ENCODE measurements around the gene ASB2.

ASB2 gene

GRCh38 chr14:93926873-93927799, 49.2 kb downstream of the ASB2 start, which contains the start of gene FAM181A:
Gene FAM181A, plus strand, starts transcription at chr14:93927344. Its CDS starts 942 bp downstream, at chr14:93928286.
- DNase-seq: no peak

- no peak for DNase-seq
These were observed 50.0 kb downstream of the ASB2 start for GRCh38 chr14:93926245-93926872.

DNA sequence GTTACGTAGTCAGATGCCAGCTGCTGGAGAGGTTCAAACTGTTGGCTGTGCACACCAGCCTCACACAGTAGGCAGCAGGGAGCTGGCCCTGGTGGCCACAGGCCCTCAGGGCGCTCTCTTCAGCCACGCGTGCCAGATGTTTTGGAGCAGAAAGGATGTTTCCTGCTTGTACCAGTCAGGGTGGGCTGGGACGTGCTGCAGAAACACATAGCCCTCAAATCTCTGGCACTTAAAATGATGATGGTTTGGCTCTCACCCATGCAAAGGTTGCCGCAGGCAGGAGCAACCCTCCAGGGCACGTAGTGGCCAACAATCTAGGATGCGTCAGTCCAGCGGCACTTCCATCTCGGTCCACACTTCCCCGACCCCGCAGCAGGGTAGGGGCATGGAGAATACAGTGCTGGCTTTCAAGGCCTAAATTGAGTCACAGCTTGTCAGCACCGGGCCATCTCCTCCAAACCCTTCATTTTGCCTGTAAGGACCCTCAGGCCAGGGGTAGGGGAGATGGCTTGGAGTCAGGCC, 50.9 kb downstream of the ASB2 start:
- no peak for DNase-seq

GRCh38 chr14:93924592-93925355, 51.6 kb downstream of the ASB2 start:
- DNase-seq: no peak

DNA sequence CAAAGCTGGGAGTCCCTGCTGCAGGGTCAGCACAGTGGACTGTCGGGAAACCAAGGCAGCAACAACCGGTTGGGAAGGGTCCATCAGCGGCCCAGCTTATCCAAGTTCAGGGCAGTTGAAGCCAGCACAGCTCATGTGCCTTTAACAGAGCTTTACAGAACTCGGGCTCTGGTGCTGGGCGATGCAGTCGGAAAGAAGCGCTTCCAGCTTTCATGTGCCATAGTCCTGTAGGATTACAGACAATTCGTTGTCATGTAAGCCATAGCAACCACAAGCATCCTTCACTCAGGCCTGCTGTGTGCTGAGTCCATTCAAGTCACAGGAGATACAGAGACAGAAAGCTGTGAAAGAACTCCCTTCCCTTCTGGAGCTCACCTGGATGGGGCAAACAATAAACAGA, 52.7 kb downstream of the ASB2 start:
- DNase-seq: no peak

DNA sequence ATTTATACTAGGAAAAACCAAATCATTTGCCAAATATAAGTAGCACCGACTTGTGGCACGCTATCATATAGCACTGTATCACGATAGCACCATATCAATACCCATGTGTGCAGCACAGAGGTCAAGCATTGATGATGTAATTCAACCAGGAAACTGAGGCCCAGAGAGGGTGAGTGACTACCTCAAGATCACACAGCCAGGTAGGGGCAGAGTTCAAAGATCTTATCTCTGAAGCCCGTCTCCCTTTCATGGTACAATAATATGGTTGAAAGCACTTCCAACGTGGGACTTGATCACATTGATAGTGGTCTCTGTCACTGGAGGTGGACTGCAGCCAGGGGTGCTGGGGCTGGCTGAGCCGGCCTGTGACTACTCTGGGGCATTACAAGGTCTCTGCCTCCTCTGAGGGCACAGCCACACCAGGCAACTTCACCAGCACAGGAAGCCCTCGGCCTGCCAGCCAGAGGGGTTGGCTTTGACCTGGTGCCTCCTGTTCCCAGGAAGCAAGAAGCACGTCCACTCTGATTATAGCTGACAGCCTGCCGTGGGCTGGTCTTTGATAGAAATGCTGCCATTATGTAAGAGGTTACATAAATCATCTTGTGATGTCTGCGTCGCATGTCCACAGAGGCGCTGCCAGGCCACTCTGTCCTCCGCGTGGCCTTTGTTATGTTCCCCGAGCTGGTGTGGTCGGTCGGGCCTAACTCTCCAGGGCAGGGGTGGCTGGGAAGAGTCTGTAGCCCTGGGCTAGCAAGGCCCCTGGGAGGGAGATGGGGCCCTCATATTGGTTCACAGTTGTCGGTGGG, 55.2 kb downstream of the ASB2 start:
- DNase-seq: no peak

DNA sequence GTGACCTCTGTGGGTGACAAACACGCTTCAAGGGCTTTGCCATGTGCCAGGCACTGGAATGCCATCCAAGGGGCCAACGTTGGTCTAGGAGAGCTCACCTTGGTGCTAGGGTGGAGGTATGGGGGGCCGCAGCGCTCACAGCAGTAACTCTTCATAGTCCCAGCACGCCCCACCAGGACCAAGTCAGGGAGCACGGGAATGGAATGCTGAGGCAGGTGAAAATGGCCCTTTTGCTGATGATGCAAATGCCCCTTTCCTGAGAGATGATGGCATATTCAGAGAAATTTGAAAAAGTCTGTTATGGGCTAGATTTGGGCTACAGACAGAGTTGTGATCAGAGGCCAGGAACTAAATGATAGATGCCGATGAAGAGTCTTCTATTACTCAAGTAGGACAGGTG, 59.2 kb downstream of the ASB2 start:
- DNase-seq: no peak

DNA sequence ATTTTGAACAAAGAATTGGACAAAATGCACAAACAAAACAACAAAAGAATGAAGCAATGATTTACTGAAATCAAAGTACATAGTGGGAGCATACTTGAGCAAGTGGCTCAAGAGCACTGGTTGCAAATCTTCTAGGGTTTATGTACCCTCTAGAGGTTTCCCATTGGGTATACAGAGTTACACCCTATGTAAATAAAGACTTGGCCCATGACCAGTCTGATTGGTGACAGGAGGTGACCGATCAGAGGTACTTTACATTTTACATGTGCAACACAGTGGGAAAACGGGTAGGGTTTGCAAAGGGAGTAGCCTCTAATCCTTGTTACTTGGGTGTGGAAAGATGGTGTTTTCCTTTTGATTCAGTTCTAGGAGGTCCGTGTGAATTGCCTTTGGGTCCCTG, 59.9 kb downstream of the ASB2 start:
- no peak for DNase-seq

GRCh38 chr14:93915800-93916199, 60.6 kb downstream of the ASB2 start:
- no peak for DNase-seq

GRCh38 chr14:93915070-93915705, 61.2 kb downstream of the ASB2 start:
- DNase-seq: no peak

DNA sequence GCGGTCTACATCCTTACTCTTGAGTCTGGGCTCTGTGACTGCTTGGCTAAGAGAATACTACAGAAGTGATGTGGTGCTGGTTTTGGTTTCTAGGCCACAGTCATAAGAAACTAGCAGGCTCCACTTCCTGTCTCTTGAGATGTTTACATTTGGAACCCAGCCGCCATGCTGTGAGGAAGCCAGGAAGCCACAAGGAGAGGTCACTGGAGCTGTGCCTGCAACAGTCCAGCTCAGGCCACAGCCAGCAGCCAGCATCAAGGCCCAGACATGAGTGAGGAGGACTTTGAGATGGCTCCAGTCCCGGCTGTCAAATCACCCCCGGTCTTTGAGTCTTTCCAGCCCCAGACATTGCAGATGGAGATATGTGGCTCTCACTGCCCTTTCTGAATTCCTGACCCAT, 62.1 kb downstream of the ASB2 start:
- no peak for DNase-seq

DNA sequence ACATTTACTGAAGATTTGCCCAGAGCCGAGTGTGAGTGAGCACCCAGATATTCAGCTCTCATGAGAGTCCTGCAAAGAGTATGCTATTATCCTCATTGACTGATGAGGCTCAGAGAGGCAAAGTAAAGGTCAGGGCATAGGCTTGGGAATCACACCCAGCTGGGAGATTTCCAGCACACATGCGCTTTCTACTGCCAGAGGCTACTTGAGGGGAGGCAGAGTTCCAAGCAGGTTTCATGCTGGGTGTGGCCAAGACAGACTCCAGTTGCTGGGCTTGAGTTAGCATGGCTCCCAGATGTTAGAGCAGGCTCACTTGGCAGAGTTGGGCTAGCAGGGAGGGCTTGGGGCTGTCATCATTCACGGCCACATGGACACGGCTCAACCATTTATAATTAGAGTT, 63.6 kb downstream of the ASB2 start:
- no peak for DNase-seq

GRCh38 chr14:93911975-93912615, 64.3 kb downstream of the ASB2 start:
- DNase-seq: no peak

DNA sequence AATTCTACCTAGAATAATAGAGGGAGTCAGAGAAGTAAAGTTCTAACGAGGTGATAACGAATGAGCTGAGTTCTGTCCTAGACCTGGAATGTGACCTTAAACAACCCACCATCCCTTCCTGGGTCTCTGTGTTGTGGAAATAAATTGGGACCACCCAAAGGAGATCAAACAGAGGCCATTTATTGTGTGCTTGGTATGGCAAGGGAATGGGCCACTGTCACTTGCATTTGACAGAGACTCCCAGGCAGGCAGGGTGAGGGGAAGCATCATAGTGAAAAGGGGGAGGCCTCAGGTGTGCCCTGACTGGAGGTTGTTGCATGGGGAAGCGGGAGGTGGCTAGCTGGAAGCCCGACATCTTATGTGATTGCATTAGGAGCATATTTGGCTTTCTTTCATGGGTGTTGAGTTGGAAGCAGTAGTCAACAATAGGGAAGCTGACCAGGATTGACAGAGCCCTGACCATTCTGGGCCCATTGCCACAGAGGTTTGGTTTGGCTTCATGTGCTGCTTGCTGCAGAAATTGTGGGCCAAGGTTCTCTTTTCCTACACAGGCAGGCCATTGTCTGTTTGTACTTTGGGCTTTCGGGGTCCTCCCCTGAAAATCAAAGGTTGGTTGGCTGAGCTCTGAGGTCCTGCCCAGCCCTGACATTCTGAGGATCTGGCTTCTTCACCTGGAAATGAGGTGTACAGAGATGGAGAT, 66.8 kb downstream of the ASB2 start:
- no peak for DNase-seq

DNA sequence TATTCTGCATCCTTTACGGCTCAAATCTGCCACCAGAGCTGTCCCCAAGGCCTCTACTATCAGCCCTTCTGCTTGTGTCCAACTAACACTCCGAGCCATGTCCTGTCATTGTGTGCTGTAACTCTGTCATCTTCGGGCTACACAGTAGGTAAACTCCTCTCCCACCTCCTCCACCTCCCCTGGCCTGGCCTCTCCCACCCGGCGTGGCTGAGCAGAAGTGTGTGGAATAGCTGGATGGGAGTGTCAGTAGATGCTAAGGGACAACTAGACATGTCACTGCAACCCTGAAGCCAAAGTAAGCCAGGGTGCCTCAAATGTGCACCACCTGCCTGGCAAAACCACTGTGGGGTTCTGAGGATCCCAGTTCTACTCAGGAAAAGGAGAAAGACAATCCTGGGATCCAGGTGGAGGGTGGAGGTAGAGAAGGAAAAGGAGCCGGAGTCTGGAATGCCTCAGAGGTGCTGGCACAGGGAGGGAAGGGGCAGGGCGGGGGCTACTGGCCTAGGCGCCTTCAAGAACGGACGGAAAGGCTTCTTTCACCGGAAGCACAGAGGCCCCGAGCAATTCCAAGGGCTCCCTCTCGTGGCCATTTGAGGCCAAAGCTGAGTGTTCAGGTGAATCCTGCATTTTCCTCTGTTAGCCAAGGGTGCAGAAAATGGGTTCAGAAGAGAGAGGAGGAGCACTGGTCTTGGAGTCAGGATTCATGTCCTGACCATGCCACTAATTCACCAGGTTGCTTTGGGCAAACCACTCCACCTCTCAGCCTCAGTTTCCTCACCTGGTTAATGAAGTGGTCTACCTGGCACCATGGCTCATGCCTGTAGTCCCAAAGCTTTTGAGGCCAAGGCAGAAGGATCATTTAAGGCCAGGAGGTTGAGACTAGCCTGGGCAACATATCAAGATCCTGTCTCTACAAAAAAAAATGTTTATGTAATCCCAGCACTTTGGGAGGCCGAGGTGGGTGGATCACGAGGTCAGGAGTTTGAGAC, 69.7 kb downstream of the ASB2 start:
- peak in 5 of 6 experiments; percentile 3 to 23 (median 11) for DNase-seq

DNA sequence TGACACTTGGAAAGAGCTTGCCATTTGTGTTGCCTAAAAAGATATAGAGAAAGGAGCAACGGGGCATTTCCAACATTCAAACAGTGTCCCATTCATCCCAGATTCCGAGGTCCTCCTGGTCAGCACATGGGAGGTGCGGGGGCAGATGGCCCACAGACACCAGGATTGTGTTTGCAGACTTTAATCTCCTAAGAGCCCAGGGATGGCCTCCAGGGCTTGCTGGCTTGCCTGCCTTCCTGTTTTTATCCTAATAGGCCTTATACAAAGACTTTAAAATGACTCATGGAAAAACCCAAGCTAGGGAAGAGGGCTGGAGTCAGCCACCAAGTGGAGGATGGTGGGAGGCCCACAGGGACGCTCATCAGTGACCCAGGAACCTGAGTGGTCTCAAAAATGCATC, 70.7 kb downstream of the ASB2 start:
- no peak for DNase-seq

DNA sequence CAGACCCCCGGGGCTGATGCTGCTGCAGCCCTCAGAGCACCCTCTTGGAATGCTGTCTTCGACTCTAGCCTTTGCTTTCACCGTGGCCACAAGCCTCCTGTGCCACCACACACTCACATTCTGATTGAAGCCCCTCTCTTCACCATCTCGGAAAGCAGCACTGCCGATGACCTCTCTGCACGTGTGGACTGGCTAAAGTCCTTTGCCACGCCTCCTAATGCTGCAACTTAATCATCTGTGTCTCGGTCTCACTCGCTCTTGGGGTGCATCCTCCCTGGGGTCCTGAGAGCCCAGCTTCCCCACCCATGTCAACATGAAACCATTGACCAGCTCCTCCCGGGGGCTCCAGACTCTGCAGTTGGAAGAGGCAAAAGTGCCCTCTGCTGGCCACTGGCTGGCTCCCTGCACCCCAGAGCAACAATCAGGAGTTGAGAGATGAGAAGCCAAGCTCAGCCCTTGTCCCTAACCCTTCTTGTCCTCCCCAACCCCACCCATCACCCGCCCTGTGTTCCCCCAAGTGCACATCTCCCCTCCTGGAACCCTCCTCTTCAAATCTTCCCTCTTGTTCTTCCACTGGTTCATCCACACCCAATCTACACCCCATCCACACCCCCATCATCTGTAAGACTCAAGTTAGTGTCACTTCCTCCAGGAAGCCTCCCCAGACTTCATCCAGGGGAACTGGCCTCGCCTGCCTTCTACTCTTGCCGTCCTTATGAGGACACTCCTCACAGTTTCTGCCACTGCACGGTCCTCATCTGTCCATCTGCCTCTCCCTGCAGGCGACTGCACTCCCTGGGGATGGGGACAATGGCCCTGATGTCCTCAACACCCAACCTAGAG, 72.8 kb downstream of the ASB2 start:
- DNase-seq: no peak

DNA sequence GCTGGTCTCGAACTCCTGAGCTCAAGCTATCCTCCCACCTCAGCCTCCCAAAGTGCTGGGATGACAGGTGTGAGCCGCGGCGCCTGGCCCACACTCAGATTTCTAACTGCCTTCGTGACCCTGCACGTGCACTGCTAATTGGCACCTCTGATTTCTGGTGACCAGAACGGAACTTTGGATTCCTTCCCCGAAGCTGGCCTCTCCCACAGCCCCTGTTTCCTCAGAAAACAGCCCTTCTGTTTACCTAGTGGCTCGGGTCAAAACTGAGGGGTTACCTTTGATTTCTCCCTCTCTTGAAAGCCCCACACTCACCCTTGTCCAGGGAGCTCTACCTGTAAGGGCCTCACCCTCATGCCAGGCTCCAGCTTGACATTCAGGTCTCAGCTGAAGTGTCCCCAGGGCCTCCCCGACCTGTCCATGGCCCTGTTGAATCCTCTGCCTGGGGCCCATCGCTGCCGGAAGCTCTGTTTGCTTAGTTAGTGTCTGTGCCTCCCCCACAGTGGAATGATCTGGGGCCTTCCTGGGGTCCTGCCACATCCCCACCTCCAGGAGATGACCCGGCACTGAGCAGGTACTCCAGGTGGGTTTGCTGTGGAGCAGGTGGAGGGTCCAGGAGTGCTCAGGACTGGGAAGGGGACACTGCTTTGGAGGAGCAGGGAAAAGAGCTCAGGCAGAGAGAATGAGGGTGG, 73.6 kb downstream of the ASB2 start:
- no peak for DNase-seq

All from stimulated activated naive CD4-positive, alpha-beta T cell (primary cell).